C4-2B (cell line): ENCODE data around the gene UMPS.
"Not testable (repeated sequence)": the region's sequence is repeated elsewhere in the genome, so short reads cannot be mapped to it uniquely, and the experiment has no call there.

Experiments used
- CTCF ChIP-seq: fragments of 450-650 bp; conservative IDR thresholded peaks from 2 replicates; pipeline ENCODE4 v1.5.1; 2017; ENCODE audit warnings: mild to moderate bottlenecking
- ZFX ChIP-seq: fragments of 450-650 bp; IDR thresholded peaks from 2 replicates; pipeline ENCODE4 v1.6.1; 2017

DNA sequence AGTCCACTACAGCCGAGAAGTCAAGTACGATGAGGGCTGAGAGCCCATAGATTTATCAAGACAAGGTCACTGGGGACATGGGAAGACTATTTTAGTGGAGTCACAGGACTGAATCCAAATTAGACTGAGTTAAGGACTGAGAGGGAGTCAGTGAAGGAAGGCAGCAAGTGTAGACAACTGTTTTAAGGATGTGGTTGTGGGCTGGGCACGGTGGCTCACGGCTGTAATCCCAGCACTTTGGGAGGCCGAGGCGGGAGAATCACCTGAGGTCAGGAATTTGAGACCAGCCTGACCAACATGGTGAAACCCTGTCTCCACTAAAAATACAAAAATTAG, 52.1 kb downstream of the UMPS start:
- not testable (repeated sequence) for TF ChIP-seq CTCF, ZFX
